ENCODE data around the gene RPS6KA5.
"Not testable (repeated sequence)": the region's sequence is repeated elsewhere in the genome, so short reads cannot be mapped to it uniquely, and the experiment has no call there.

RPS6KA5 gene

DNA sequence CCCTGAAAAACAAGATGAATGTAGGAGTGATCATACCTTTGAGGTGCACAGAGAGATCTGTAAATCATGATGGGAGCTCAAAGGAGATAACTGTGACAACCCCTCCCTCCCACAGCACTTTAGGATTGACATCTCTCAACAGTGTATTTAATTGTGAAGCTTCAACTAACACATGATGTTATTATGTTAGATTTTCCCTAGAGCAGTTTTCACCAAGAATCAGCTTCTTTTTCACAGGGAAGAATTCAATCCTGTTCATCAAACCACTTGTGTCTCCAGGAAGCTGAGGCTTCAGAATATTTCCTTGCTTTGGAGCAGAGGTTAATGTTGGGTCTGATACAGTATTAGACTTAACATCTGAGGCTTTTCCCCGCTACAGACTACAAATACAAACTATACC lies 11.8 kb downstream of the RPS6KA5 start:
- Mint-ChIP-seq H3K9me3 (no peaks in the 10 kb centered on the region), H3K27me3 (no peaks in the 10 kb centered on the region), H3K4me1 (peaks cover 52% of the 10 kb centered on the region), H3K36me3 (peaks cover 3% of the 10 kb centered on the region), H3K27ac (no peak overlapping the region), H3K4me3 (no peak overlapping the region)

DNA sequence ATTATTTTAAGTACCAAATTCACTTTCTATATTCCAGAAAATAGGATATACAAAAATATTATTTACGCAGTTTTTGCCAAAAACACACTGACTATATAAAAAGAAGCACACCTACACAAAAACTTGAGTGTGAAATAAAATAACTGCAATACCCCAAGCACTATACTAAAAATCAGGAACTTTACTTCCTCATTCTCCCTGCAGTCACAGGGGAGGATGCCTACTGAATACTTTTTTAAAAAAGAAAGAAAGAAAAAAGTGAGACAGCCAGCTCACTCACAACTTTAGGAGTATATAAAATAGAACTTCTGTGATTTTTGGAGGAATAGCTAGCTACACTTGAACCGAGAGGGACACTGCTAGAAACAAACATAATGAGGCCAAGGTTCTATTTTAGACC lies 12.2 kb downstream of the RPS6KA5 start:
- peaks cover 51% of the 10 kb centered on the region for H3K4me1 Mint-ChIP-seq
- H3K4me3 Mint-ChIP-seq, result no peak overlapping the region
- no peak overlapping the region for H3K27ac Mint-ChIP-seq
- no peaks in the 10 kb centered on the region for H3K27me3 Mint-ChIP-seq
- H3K9me3 Mint-ChIP-seq, result no peaks in the 10 kb centered on the region
- peaks cover 3% of the 10 kb centered on the region for H3K36me3 Mint-ChIP-seq

DNA sequence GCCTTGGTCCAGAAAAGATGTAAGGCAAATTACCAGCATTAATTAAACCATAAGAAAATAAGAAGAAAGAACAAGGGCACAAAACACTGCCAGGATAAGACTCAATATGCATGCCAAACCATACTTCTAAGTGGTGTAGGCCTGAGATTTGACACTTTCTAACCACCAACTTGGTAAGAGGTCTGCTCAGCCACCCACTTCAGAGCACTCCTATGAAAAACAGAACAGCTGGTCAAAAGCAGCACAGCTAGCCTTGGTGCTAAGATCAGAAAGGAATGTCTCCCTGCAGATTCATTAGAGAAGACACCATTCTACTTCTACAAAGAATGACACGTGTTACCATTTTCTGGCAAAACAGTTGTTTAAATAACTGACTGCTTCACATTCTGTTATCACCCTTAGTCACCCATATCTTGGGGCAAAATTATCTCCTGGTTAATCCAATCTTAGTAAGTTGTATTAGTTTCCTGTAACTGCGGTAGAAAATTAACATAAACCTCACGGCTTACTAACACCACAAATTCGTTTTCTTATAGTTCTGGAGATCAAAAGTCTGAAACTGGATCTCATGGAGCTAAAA lies 13.2 kb downstream of the RPS6KA5 start:
- H3K27ac Mint-ChIP-seq, result no peak overlapping the region
- peaks cover 3% of the 10 kb centered on the region for H3K36me3 Mint-ChIP-seq
- H3K4me3 Mint-ChIP-seq, result no peak overlapping the region
- no peaks in the 10 kb centered on the region for H3K27me3 Mint-ChIP-seq
- H3K4me1 Mint-ChIP-seq, result peaks cover 52% of the 10 kb centered on the region
- no peaks in the 10 kb centered on the region for H3K9me3 Mint-ChIP-seq

DNA sequence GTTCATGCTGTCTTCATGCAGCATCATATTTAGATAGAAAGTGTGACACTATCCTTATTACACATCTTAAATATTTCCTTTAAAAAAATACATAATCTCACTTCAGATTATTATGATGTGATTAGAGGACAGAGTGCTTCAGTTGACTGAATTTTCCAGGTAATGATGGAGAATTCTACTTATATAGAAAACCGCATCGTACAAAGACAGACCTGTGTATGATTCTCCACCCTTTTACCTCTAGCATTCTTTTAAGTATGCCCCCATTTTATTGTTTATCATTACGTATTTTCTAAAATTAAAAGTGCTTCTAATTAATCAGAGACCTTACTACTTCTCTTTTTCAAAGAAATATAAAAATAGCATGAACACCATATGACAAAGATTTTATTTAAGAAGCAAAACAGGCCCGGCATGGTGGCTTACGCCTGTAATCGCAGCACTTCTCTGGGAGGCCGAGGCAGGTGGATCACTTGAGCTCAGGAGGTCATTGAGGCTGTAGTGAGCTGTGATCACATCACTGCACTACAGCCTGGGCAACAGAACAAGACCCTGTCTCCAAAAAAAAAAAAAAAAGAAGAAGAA lies 13.9 kb downstream of the RPS6KA5 start:
- H3K27ac Mint-ChIP-seq, result no peak overlapping the region
- H3K27me3 Mint-ChIP-seq, result no peaks in the 10 kb centered on the region
- no peaks in the 10 kb centered on the region for H3K9me3 Mint-ChIP-seq
- peaks cover 3% of the 10 kb centered on the region for H3K36me3 Mint-ChIP-seq
- peaks cover 52% of the 10 kb centered on the region for H3K4me1 Mint-ChIP-seq
- no peak overlapping the region for H3K4me3 Mint-ChIP-seq

DNA sequence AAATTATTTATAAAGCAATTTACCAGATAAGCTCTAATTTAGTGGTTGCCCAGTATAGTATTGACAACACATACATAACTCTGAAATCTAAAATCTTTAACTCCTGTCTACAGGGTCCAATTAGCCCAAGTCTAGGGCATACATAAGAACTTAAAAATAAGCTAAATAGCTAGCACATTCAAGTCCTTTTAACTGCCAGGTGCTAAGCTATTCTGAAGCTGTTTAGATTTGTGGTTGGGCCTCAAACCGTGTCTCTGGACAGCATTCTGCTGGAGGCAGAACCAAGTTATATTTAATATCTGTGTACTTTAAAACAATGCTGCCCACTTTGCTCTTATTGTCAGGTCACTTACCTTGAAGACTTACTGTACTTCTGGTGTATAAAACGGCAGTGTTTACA lies 19.0 kb downstream of the RPS6KA5 start:
- H3K27ac Mint-ChIP-seq, result no peak overlapping the region
- no peaks in the 10 kb centered on the region for H3K9me3 Mint-ChIP-seq
- no peak overlapping the region for H3K4me3 Mint-ChIP-seq
- H3K27me3 Mint-ChIP-seq, result no peaks in the 10 kb centered on the region
- H3K4me1 Mint-ChIP-seq, result peaks cover 60% of the 10 kb centered on the region
- H3K36me3 Mint-ChIP-seq, result peaks cover 8% of the 10 kb centered on the region

DNA sequence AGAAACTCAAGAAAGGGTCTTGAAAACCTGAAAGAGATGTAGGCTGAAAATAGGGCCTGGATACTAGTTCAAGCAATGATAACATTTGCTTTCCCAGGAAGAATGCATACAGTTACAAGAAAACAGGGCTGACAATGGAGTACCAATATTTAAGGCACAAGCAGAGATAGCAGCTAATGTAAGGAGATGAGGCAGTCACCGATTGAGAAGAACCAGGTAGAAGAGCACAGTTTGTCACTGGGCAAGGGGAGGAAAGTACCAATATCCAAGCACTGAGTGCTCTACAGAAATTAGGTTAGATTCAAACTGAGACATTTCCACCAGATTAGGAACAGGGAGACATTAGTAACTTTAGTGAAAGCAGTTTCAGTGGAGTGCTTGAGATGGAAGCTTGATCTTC lies 19.9 kb downstream of the RPS6KA5 start:
- Mint-ChIP-seq H3K27me3 (no peaks in the 10 kb centered on the region), H3K4me1 (peaks cover 61% of the 10 kb centered on the region), H3K9me3 (no peaks in the 10 kb centered on the region), H3K36me3 (peaks cover 5% of the 10 kb centered on the region), H3K4me3 (no peak overlapping the region), H3K27ac (peak overlapping the region; percentile 31)

DNA sequence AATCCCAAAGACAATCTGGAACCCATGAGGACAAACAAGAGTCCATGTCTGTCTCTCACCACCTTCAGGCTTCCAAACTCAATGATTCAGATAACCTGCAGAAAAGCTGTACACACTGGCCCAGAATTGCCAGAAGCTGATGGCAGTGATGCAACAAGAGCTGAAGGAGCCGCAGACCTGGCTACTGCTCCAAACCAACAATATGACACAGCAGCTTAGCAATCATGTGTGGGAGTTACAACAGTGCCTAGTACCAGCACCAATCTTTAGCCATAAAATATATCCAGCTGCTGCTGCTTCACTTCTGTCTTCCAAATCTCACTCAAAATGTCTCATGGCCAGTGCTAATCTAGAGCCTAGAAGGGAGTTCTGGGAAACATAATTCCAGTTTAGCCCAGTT lies 22.0 kb downstream of the RPS6KA5 start:
- H3K4me1 Mint-ChIP-seq, result peaks cover 70% of the 10 kb centered on the region
- no peaks in the 10 kb centered on the region for H3K9me3 Mint-ChIP-seq
- no peak overlapping the region for H3K27ac Mint-ChIP-seq
- H3K4me3 Mint-ChIP-seq, result no peak overlapping the region
- peaks cover 6% of the 10 kb centered on the region for H3K36me3 Mint-ChIP-seq
- H3K27me3 Mint-ChIP-seq, result no peaks in the 10 kb centered on the region

DNA sequence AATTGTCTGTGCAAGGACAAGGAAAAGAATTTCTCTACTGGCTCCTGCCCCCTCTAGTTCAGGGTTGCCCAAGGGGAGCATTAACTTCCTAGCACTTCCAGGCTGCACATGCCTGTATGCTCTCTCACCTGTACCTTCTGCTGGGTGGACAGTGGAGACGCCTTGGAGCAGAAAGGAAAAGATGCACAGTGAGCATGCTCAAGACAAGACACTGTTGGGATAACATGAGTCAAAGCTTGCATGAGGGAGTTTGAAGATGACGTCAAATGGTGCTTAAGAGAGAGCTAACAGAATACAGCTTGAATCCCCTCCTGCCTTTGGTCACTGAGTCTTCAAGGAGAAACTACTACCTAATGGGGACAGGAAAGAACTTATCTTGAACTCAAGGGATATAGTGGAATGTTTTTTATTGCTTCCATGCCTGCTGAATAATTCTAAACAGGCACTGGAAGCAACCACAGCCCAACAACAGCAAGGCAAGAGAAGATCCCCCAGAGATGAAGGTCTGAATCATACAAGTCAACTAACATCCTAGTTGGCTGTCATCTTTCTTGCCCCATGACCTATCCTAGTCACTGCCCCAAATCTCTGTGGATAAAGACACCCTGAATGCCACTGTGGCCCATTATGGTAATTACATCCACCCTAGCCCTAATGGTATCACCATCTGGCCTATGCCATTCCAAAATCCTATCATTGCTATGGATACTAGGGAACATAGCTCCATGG lies 23.5 kb downstream of the RPS6KA5 start:
- H3K27ac Mint-ChIP-seq, result no peak overlapping the region
- H3K9me3 Mint-ChIP-seq, result no peaks in the 10 kb centered on the region
- peaks cover 8% of the 10 kb centered on the region for H3K36me3 Mint-ChIP-seq
- H3K4me3 Mint-ChIP-seq, result no peak overlapping the region
- no peaks in the 10 kb centered on the region for H3K27me3 Mint-ChIP-seq
- peaks cover 71% of the 10 kb centered on the region for H3K4me1 Mint-ChIP-seq

DNA sequence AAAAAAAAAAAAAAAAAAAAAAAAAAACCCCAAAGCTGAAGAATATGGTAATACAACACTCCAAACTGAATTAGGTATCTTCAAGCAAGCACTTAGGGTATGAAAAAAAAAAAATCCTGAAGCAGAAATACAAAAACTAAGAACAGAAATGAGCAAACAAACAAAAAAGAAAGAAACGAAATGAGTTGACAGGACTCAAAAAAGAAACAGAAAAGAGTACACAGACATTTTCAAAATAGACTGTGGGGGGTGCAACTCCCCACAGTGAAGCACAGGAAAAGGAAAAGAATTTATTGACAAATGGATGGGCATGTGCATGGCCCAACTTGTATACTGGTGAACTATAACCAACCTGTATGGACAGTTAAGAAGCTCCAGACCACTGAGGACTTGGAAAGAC lies 24.6 kb downstream of the RPS6KA5 start:
- H3K36me3 Mint-ChIP-seq, result peaks cover 8% of the 10 kb centered on the region
- peaks cover 75% of the 10 kb centered on the region for H3K4me1 Mint-ChIP-seq
- H3K27me3 Mint-ChIP-seq, result no peaks in the 10 kb centered on the region
- H3K4me3 Mint-ChIP-seq, result peak overlapping the region; percentile 28
- H3K27ac Mint-ChIP-seq, result peak overlapping the region; percentile 14
- no peaks in the 10 kb centered on the region for H3K9me3 Mint-ChIP-seq

DNA sequence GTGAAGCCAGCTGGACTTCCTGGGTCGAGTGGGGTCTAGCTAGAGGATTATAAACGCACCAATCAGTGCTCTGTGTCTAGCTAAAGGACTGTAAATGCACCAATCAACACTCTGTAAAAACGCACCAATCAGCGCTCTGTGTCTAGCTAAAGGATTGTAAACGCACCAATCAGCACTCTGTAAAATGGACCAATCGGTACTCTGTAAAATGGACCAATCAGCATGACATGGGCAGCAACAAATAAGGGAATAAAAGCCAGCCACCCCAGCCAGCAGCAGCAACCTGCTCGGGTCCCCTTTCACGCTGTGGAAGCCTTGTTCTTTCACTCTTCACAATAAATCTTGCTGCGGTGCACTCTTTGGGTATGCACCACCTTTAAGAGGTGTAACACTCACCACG lies 26.1 kb downstream of the RPS6KA5 start:
- not testable (repeated sequence) for H3K36me3 Mint-ChIP-seq

DNA sequence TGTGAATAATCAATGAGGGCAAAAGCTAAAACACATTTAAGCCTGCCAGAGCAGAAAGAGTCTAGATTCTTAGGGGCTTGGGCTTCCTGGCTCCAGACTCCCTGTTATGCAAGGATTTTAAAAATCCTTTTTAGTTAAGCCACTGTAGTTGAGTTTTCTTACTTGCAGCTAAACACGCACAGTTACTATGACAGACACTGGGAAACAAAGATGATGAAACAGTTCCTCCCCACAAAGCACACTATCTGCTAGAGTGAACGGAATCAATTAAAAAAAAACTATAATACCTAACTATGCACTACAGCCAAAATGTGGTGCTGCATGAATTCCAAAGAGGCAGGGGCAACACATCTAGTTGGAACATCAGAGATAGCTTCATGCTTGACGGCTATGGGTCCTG lies 28.2 kb downstream of the RPS6KA5 start:
- no peak overlapping the region for H3K27ac Mint-ChIP-seq
- H3K9me3 Mint-ChIP-seq, result no peaks in the 10 kb centered on the region
- no peaks in the 10 kb centered on the region for H3K27me3 Mint-ChIP-seq
- H3K36me3 Mint-ChIP-seq, result peaks cover 4% of the 10 kb centered on the region
- peaks cover 62% of the 10 kb centered on the region for H3K4me1 Mint-ChIP-seq
- H3K4me3 Mint-ChIP-seq, result no peak overlapping the region

More for the DNA sequence above, 26.1 kb downstream of the RPS6KA5 start:
- not testable (repeated sequence) for H3K27me3 Mint-ChIP-seq, H3K27ac Mint-ChIP-seq, H3K4me3 Mint-ChIP-seq, H3K9me3 Mint-ChIP-seq
- H3K4me1 Mint-ChIP-seq, result peaks cover 78% of the 10 kb centered on the region

DNA sequence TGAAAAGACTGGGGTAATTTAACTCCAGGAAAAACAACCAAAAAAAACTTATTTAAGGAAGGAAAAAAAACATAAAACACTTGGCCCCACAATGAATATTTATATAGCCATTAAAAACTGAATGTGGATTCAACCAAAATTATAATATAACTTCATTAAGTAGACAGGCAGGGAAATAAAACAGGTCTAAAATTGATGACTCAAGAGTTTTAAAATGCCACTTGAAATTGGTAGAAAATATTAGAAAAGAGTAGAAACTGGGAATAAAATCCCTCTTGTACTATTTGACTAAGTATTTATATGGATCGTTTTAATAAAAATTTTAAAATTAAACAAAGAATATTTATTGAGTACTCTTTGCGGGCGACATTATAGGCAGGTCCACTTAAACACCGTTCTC lies 28.8 kb downstream of the RPS6KA5 start:
- Mint-ChIP-seq H3K4me1 (peaks cover 60% of the 10 kb centered on the region), H3K4me3 (no peak overlapping the region), H3K27ac (no peak overlapping the region), H3K27me3 (no peaks in the 10 kb centered on the region), H3K36me3 (peaks cover 5% of the 10 kb centered on the region), H3K9me3 (no peaks in the 10 kb centered on the region)

DNA sequence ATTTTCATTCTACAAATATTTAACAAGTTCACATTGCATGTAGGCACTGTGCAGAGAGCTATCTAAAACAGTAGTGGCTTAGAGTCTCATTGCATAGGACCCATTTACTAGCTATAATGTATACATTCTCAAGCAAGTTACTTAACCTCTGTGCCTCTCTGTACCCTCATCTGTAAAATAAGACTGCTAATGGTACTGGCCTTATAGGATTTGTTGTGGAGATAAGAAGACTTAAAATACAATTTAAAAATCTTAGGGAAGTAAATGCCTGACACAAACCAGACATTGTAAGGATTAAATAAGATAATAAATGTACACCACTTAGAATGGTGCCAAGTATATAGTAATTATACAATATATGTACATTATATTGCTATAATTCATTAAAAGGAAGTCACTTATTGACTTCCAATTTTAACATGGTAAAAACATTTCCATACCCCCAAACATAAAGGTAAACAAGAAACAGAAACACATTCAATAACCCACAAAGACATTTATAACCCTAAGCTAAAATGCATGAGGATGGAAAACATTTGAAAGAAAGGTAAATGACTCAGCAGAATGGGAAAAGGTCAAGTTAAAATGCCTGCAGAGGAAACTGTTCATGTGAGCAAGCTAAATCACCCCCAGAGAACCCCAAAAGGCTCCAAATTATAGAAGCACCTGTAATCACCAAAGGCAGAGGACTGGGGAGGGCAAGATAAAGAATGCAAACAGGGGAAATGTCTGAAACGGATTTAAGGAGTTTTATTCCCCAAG lies 30.8 kb downstream of the RPS6KA5 start:
- no peaks in the 10 kb centered on the region for H3K9me3 Mint-ChIP-seq
- peaks cover 55% of the 10 kb centered on the region for H3K4me1 Mint-ChIP-seq
- H3K36me3 Mint-ChIP-seq, result peaks cover 5% of the 10 kb centered on the region
- H3K27ac Mint-ChIP-seq, result peak overlapping the region; percentile 31
- H3K4me3 Mint-ChIP-seq, result peak overlapping the region; percentile 41
- no peaks in the 10 kb centered on the region for H3K27me3 Mint-ChIP-seq

DNA sequence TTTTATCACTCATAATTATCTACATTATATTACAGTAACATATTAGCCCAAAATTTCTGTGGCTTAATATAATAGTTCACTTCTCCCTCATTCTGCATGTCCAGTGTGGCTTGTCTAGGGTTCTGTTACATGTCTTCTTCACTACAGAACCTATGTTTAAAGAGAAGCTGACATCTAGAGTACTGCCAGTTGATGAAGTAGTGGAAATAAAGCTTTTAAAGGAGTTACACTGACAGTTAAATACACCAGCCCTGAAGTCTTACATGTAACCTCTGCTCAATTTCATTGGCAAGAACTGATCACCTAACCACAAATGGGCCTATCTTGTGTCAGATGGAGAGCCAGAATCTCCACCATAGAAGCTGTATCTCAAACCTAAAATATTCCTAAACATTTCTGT lies 32.9 kb downstream of the RPS6KA5 start:
- Mint-ChIP-seq H3K27me3 (no peaks in the 10 kb centered on the region), H3K36me3 (peaks cover 3% of the 10 kb centered on the region), H3K4me1 (peaks cover 66% of the 10 kb centered on the region), H3K27ac (no peak overlapping the region), H3K4me3 (no peak overlapping the region), H3K9me3 (no peaks in the 10 kb centered on the region)

DNA sequence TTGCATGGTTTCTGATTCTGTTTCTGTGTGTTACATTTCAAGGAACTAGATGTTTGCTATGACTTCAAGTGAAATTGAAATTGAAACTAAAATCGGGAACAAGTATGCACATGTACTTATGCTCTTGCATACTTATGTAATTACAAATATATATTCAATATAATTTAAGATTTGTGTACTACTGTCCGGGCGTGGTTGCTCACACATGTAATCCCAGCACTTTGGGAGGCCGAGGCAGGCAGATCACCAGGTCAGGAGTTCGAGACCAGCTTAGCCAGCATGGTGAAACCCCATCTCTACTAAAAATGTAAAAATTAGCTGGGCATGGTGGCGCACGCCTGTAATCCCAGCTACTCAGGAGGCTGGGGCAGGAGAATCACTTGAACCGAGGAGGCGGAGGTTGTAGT lies 37.8 kb downstream of the RPS6KA5 start:
- Mint-ChIP-seq H3K27ac (peak overlapping the region; percentile 97), H3K4me1 (peaks cover 67% of the 10 kb centered on the region), H3K4me3 (peak overlapping the region; percentile 86)
- H3K9me3 Mint-ChIP-seq, H3K36me3 Mint-ChIP-seq, H3K27me3 Mint-ChIP-seq: not testable (repeated sequence)

Measured in activated naive CD4-positive, alpha-beta T cell treated with anti-CD3 and anti-CD28 coated beads, Interleukin-2, amount 50 U/mL, for 24 hours (primary cell).